GM18502 (cell line): ENCODE results near the gene NPIPA1.
"Not testable (repeated sequence)": the region's sequence is repeated elsewhere in the genome, so short reads cannot be mapped to it uniquely, and the experiment has no call there.

Experiments
- ATAC-seq: cut with Tn5 transposase; IDR thresholded peaks from one replicate; pipeline ENCODE4 v1.9.1; 2021; ENCODE audit warnings: mild to moderate bottlenecking; ENCODE audit not compliant: unreplicated experiment, poor library complexity

NPIPA1 gene

GRCh38 chr16:14975418-14976194, 38.4 kb downstream of the NPIPA1 start:
- ATAC-seq = peak; percentile 22

- not testable (repeated sequence) for ATAC-seq
Observed at GRCh38 chr16:14976971-14977736, 39.9 kb downstream of the NPIPA1 start.

GRCh38 chr16:14978281-14978680, 41.0 kb downstream of the NPIPA1 start:
- not testable (repeated sequence) for ATAC-seq

GRCh38 chr16:14978908-14979307, 41.7 kb downstream of the NPIPA1 start:
- not testable (repeated sequence) for ATAC-seq

- ATAC-seq = not testable (repeated sequence)
Observed at GRCh38 chr16:14981234-14981633, 44.0 kb downstream of the NPIPA1 start.

- not testable (repeated sequence) for ATAC-seq
Observed at GRCh38 chr16:14982521-14982920, 45.3 kb downstream of the NPIPA1 start.

- ATAC-seq = not testable (repeated sequence)
Observed at GRCh38 chr16:14988092-14988491, 50.8 kb downstream of the NPIPA1 start.

GRCh38 chr16:14988661-14989191, 51.5 kb downstream of the NPIPA1 start:
- ATAC-seq = not testable (repeated sequence)

- not testable (repeated sequence) for ATAC-seq
Observed at GRCh38 chr16:14989291-14990281, 52.3 kb downstream of the NPIPA1 start.

- ATAC-seq = not testable (repeated sequence)
Observed at GRCh38 chr16:14993277-14994151, 56.3 kb downstream of the NPIPA1 start.

GRCh38 chr16:14996702-14997101, 59.5 kb downstream of the NPIPA1 start:
- ATAC-seq = not testable (repeated sequence)

- ATAC-seq = not testable (repeated sequence)
Observed at GRCh38 chr16:14998300-14998699, 61.1 kb downstream of the NPIPA1 start.

- ATAC-seq = not testable (repeated sequence)
Observed at GRCh38 chr16:14999845-15000244, 62.6 kb downstream of the NPIPA1 start.
